ENCODE results near the gene ST6GALNAC1.

Gene ST6GALNAC1

GRCh38 chr17:76676629-76677028, 33.1 kb upstream of the ST6GALNAC1 start:
- DNase-seq (ENCODE audit: low read depth) = no peak

- DNase-seq (ENCODE audit: low read depth) = no peak
Measured at GRCh38 chr17:76675648-76676047, 32.1 kb upstream of the ST6GALNAC1 start.

GRCh38 chr17:76674600-76674999, 31.0 kb upstream of the ST6GALNAC1 start:
- no peak for DNase-seq (ENCODE audit: low read depth)

GRCh38 chr17:76673729-76674128, 30.2 kb upstream of the ST6GALNAC1 start:
- DNase-seq (ENCODE audit: low read depth) = no peak

GRCh38 chr17:76672892-76673291, 29.3 kb upstream of the ST6GALNAC1 start:
- DNase-seq (ENCODE audit: low read depth) = no peak

GRCh38 chr17:76672270-76672851, 28.8 kb upstream of the ST6GALNAC1 start:
- no peak for DNase-seq (ENCODE audit: low read depth)

- no peak for DNase-seq (ENCODE audit: low read depth)
Measured at GRCh38 chr17:76671912-76672262, 28.3 kb upstream of the ST6GALNAC1 start.

- DNase-seq (ENCODE audit: low read depth) = peak; percentile 99
Measured at GRCh38 chr17:76671123-76671911, 27.8 kb upstream of the ST6GALNAC1 start.

- DNase-seq (ENCODE audit: low read depth) = no peak
Measured at GRCh38 chr17:76670718-76671122, 27.2 kb upstream of the ST6GALNAC1 start.

GRCh38 chr17:76670020-76670717, 26.6 kb upstream of the ST6GALNAC1 start:
- DNase-seq (ENCODE audit: low read depth) = no peak

GRCh38 chr17:76667786-76668453, 24.4 kb upstream of the ST6GALNAC1 start:
- no peak for DNase-seq (ENCODE audit: low read depth)

- DNase-seq (ENCODE audit: low read depth) = no peak
Measured at GRCh38 chr17:76667491-76667755, 23.9 kb upstream of the ST6GALNAC1 start.

GRCh38 chr17:76660656-76661042, 17.1 kb upstream of the ST6GALNAC1 start:
- DNase-seq (ENCODE audit: low read depth) = no peak

- no peak for DNase-seq (ENCODE audit: low read depth)
Measured at GRCh38 chr17:76659928-76660655, 16.5 kb upstream of the ST6GALNAC1 start.

GRCh38 chr17:76658242-76658662, 14.7 kb upstream of the ST6GALNAC1 start:
- DNase-seq (ENCODE audit: low read depth) = no peak

- DNase-seq (ENCODE audit: low read depth) = no peak
Measured at GRCh38 chr17:76657505-76658241, 14.1 kb upstream of the ST6GALNAC1 start.

GRCh38 chr17:76654408-76654807, 10.9 kb upstream of the ST6GALNAC1 start:
- DNase-seq (ENCODE audit: low read depth) = no peak

GRCh38 chr17:76650504-76650903, 6.9 kb upstream of the ST6GALNAC1 start:
- DNase-seq (ENCODE audit: low read depth) = no peak

GRCh38 chr17:76646712-76647111, 3.2 kb upstream of the ST6GALNAC1 start:
- no peak for DNase-seq (ENCODE audit: low read depth)

- no peak for DNase-seq (ENCODE audit: low read depth)
Measured at GRCh38 chr17:76645481-76645880, 1.9 kb upstream of the ST6GALNAC1 start.

- no peak for DNase-seq (ENCODE audit: low read depth)
Measured at GRCh38 chr17:76644995-76645394, 1.4 kb upstream of the ST6GALNAC1 start.

GRCh38 chr17:76642994-76643393, 563 bp downstream of the ST6GALNAC1 start:
- DNase-seq (ENCODE audit: low read depth) = no peak

Data from stimulated activated CD8-positive, alpha-beta memory T cell treated with anti-CD3 and anti-CD28 coated beads, Interleukin-4, amount 100 ng/mL, for 24 hours (primary cell).